Nucleus accumbens (tissue), 56 donors: Measurements from ENCODE around the gene HOXA3.

ENCODE experiments used
- DNase-seq, 56 donors: peaks; one replicate each; lab custom pipeline; 2025; lab: John Stamatoyannopoulos, UW

The HOXA3 gene

DNA sequence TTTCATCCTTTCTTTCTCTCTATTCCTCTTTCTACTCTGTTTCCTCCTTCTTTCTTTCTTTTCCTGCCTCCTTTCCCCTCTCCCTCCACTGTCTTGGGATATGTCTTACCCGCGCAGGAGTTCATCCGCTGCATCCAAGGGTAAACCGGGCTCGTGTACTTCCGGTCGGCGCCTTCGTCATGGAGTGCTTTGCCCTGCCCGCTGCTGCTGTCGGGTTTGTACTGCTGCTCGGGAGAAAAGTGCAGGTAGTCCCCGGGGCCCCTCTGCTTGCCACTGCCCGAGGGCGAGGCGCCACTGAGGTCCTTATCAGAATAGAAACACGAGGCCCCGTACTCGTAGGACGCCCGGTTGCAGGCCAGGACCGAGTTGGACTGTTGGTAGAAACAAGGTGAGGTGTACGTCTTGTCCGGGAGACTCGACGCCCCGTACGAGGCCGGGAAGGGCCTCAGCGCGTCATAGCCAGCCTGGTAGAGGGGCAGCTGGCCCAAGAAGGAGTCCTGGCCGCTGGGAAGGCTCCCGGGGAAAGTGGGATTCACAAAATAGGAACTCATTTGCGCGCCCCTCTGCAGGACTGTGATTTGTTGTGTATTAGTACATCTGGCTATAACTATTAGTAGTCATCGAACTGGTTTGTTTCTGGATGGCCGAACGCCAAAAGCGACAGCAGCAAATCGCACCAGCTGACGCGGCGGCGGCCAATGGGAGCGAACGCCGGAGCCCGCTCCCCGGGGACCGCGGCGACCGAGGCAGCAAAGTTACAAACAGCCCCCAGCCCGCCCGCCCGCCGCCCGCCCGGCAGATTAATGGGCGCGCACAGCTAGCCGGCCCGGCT is 5.0 kb downstream of the HOXA3 start, which contains the start of gene HOXA6:
HOXA6 (minus strand) TSS at position 576 of the 832 bp plus-strand sequence; CDS start at position 551, 25 bp downstream.
- no peak for DNase-seq

GRCh38 chr7:27146491-27147198 is 5.7 kb downstream of the HOXA3 start:
- DNase-seq = no peak

DNA sequence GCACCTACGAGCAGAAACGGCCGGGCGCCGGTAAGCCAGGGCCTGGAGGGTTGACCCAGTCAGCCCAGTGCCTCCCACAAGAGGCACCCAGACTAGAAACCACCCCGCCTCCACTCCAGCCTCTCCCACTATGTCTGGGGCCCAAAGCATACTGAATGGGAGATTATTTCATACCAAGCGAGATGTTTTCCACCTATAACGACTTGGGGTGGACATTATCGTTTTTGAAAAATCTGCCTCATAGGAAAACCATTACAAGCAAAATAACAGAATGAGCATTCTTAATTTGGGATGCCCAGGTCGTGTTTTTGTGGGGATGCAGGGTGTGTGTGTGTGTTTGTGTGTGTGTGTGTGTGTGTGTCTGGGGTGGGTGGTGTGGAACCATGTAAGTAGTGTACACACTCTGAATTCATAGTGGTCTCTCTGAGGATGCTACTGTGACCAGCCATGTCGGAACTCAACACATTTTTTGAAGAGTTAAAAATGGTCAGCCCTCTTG is 6.4 kb downstream of the HOXA3 start:
- no peak for DNase-seq

GRCh38 chr7:27145165-27145913 is 7.0 kb downstream of the HOXA3 start:
- DNase-seq = no peak

GRCh38 chr7:27144781-27145164 is 7.6 kb downstream of the HOXA3 start:
- DNase-seq = no peak

DNA sequence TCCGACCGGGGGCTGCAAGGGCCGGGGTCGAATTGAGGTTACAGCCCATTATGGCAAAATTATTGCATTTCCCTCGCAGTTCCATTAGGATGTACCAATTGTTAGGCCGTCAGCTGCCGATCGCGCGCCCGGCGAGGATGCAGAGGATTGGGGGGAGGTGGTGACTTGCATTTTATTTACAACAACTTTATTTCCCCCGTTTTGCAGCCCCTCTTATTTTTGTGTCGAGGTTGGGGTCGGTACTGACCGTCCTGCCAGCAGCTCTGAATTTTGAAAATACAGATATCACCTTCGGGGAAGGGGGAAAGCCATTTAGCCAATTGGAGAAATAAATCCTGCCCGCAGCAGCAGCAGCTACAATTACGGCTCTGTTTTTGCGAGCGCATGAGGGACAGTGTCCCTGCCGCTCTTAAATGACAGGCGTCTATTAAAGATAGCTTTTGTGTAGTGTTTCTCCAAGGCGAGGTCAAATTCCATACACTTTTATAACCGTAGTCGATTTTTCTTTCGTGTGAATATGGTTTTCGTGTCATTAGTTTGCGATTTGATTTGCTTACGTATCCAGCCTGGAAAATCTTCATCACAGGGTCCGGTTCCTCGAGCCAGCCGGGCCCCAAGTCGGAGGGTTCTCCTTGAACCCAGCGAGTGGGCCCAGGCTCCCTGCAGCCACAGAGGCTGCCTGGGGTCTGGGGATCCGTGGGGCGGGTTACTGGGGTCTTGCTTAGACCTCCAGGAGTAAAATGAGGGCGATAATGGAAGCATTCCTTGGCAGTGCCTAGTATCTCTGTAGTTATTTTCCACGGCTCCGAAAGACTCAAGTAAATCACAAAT is 8.2 kb downstream of the HOXA3 start:
- no peak for DNase-seq

- DNase-seq = no peak
Observed at GRCh38 chr7:27143023-27143949, 9.1 kb downstream of the HOXA3 start, which contains the start of gene HOXA5. HOXA5 (minus strand) TSS chr7:27143681; CDS start chr7:27143607, 74 bp downstream.

- DNase-seq = no peak
Observed at GRCh38 chr7:27142580-27143022, 9.8 kb downstream of the HOXA3 start.

- no peak for DNase-seq
Observed at GRCh38 chr7:27141923-27142579, 10.3 kb downstream of the HOXA3 start.

- DNase-seq = no peak
Observed at GRCh38 chr7:27141137-27141922, 11.1 kb downstream of the HOXA3 start.

GRCh38 chr7:27140126-27140857 is 12.1 kb downstream of the HOXA3 start:
- no peak for DNase-seq

GRCh38 chr7:27139334-27140125 is 12.9 kb downstream of the HOXA3 start:
- DNase-seq = no peak

GRCh38 chr7:27138985-27139333 is 13.4 kb downstream of the HOXA3 start:
- DNase-seq = no peak

DNA sequence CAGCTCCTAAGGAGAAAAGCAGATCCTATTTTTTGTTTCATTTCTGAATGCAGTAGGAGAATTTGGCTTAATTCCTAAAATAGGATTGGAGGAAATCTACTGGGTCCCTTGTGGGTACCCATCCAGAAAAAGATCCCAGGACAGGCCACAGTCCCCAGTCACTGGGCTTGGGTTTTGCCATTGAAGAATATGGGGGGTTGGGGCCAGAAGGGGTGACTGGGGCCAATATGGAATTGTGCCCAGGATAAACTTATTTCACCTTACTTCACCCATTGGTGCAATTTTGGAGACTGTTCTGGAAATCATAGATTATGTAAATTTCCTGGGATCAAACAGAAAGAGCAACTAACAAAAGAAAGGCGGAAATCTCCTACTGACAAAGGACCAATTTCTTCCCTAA is 13.9 kb downstream of the HOXA3 start:
- DNase-seq = no peak

DNA sequence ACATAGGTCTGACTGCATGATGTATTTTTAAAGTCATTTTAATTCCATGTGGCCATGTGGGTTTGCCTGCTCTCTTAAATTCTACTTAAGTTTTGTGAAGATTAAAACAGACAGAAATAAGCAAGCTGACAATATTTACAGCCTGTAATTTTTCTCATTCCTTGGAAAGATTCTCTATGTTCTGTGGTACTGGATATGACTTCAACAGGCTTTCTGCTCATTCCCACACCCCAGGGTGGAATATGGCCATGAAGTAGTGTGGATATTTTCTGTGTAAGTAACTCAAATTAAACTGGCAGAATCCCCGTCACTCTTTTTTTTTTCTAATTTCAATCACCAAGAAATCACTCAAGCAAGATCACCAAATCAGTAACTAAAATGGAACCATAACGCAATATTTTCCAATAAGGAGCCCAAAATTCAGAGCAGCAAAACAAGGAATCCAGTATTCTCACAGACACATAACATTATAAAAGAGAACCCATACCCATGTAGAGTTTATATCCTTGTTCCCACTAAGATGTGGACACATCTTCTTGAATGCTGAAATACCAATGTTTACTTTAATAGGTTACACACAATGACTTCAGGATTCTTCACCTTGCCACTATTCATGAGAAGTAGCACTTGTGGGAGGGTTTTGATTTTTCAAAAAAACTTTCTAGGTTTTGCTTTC is 14.6 kb downstream of the HOXA3 start:
- no peak for DNase-seq
